HL-60 (cell line): ENCODE results near the gene L1TD1.

ENCODE experiments used
- DNase-seq, 2 experiments: peaks; one replicate each; pipeline ENCODE4 v3.0.0-alpha.2; 2010 to 2020; ENCODE audit warnings: low read depth in 1 of 2, low spot score in 1 of 2
- H3K27ac ChIP-seq: fragments of 250-450 bp; sonication (Bioruptor Pico); replicated peaks from 2 replicates; pipeline ENCODE4 v1.5.1; 2020; ENCODE audit warnings: mild to moderate bottlenecking, moderate library complexity
- H3K27me3 ChIP-seq: fragments of 250-450 bp; sonication (Bioruptor Pico); 2 replicates; pipeline ENCODE4 v1.5.1; 2021; ENCODE audit warnings: mild to moderate bottlenecking, moderate library complexity; ENCODE audit not compliant: insufficient read depth, poor library complexity, severe bottlenecking
- H3K4me3 ChIP-seq: replicated peaks from 2 replicates; pipeline ENCODE4 v1.5.1; 2011; ENCODE audit warnings: mild to moderate bottlenecking, control low read depth, low read length; ENCODE audit not compliant: insufficient read depth
- CTCF ChIP-seq: IDR thresholded peaks from one replicate; pipeline ENCODE4 v1.5.1; 2011; ENCODE audit warnings: low read length, control low read depth, inconsistent platforms; ENCODE audit not compliant: insufficient read depth
- GABPA ChIP-seq: IDR thresholded peaks from 2 replicates; pipeline ENCODE4 v1.6.1; 2012; ENCODE audit warnings: low read depth
- POLR2AphosphoS5 ChIP-seq: IDR thresholded peaks from 2 replicates; pipeline ENCODE4 v1.6.1; 2012; ENCODE audit warnings: low read depth
- REST ChIP-seq: IDR thresholded peaks from 2 replicates; pipeline ENCODE4 v1.6.1; 2012; ENCODE audit warnings: low read depth; ENCODE audit not compliant: insufficient replicate concordance
- SPI1 ChIP-seq: IDR thresholded peaks from 2 replicates; pipeline ENCODE4 v1.6.1; 2012; ENCODE audit warnings: low read depth, mild to moderate bottlenecking, borderline replicate concordance

Gene L1TD1

GRCh38 chr1:62175568-62176179 lies 19.0 kb upstream of the L1TD1 start:
- no peak overlapping the region for H3K4me3 ChIP-seq
- DNase-seq = peak in 1 of 2 experiments; percentile 24
- H3K27ac ChIP-seq = no peak overlapping the region
- TF ChIP-seq SPI1 = no peak
- TF ChIP-seq CTCF = peak; percentile 50
- TF ChIP-seq POLR2AphosphoS5 = no peak
- no peak for TF ChIP-seq GABPA
- no peak for TF ChIP-seq REST
- H3K27me3 ChIP-seq = no peaks in the 10 kb centered on the region

- Histone ChIP-seq H3K27me3 (no peaks in the 10 kb centered on the region), H3K4me3 (no peak overlapping the region), H3K27ac (no peak overlapping the region)
- DNase-seq = no peak
- TF ChIP-seq POLR2AphosphoS5 = no peak
- TF ChIP-seq GABPA = no peak
- no peak for TF ChIP-seq REST
- TF ChIP-seq SPI1 = no peak
- TF ChIP-seq CTCF = no peak
These were observed 17.9 kb upstream of the L1TD1 start for GRCh38 chr1:62176597-62177312.

GRCh38 chr1:62177621-62178020 lies 17.0 kb upstream of the L1TD1 start:
- TF ChIP-seq POLR2AphosphoS5 (no peak), CTCF (no peak), SPI1 (no peak), REST (no peak), GABPA (no peak)
- Histone ChIP-seq H3K4me3 (no peak overlapping the region), H3K27ac (no peak overlapping the region), H3K27me3 (no peaks in the 10 kb centered on the region)
- DNase-seq = no peak
